GM20000 (cell line): ENCODE results near the gene MT1HL1.

Source experiments
- DNase-seq: peaks from one replicate; pipeline ENCODE4 v3.0.0; 2012; ENCODE audit warnings: low spot score
- CTCF ChIP-seq: IDR thresholded peaks from 2 replicates; pipeline ENCODE4 v1.5.1; 2012; ENCODE audit warnings: mild to moderate bottlenecking, control low read depth; ENCODE audit errors: extremely low read depth, missing control alignments

Gene MT1HL1

GRCh38 chr1:237004116-237004515 is at the start of gene MT1HL1:
MT1HL1 (minus strand) TSS chr1:237004441; CDS start chr1:237004372, 69 bp downstream.
- no peak for DNase-seq
- TF ChIP-seq CTCF: no peak

GRCh38 chr1:237050915-237051314 is 46.7 kb upstream of the MT1HL1 start:
- TF ChIP-seq CTCF: no peak
- no peak for DNase-seq

GRCh38 chr1:237050185-237050584 is 45.9 kb upstream of the MT1HL1 start:
- no peak for DNase-seq
- TF ChIP-seq CTCF: no peak

GRCh38 chr1:237048803-237049202 is 44.6 kb upstream of the MT1HL1 start:
- DNase-seq: no peak
- TF ChIP-seq CTCF: no peak

GRCh38 chr1:237045278-237046016 is 41.2 kb upstream of the MT1HL1 start:
- TF ChIP-seq CTCF: no peak
- no peak for DNase-seq

- DNase-seq: no peak
- no peak for TF ChIP-seq CTCF
Observed at GRCh38 chr1:237043846-237044636, 39.8 kb upstream of the MT1HL1 start.

GRCh38 chr1:237042892-237043576 is 38.8 kb upstream of the MT1HL1 start:
- TF ChIP-seq CTCF: no peak
- DNase-seq: peak; percentile 29
